ENCODE measurements around the gene NTSR1.

GRCh38 chr20:62769346-62770071, 60.9 kb downstream of the NTSR1 start:
- TF ChIP-seq CTCF (IDR thresholded peaks at IDR 0.05; ENCODE audit: poor library complexity, severe bottlenecking) (no peak), POLR2AphosphoS5 (IDR thresholded peaks at IDR 0.05) (no peak)

Measured in neural cell (in vitro differentiated cells).